Neural cell (in vitro differentiated cells): ENCODE data around the gene PAK4. TPM values are rescaled to one million over a fixed set of nuclear protein-coding genes. Genes with fewer than 3 reads are reported as not detected.

Experiments used
- H2AFZ ChIP-seq: fragments of 200-600, 300-800 bp; sonication (generic), shearing (Covaris generic); 2 replicates; pipeline ENCODE4 v1.6.0; 2014; ENCODE audit warnings: low read depth, mild to moderate bottlenecking, antibody characterized with exemption, low read length, moderate library complexity
- H3F3A ChIP-seq: fragments of 200-600 bp; shearing (Covaris generic); 2 replicates; pipeline ENCODE4 v1.6.1; 2016; ENCODE audit warnings: mild to moderate bottlenecking, moderate library complexity, mixed read lengths, antibody characterized with exemption, low read length; ENCODE audit not compliant: insufficient read depth, poor library complexity, severe bottlenecking
- H3K27ac ChIP-seq: fragments of 200-600, 300-800 bp; sonication (generic), shearing (Covaris generic); 2 replicates; pipeline ENCODE4 v1.5.1; 2014; ENCODE audit warnings: mild to moderate bottlenecking, low read length, moderate library complexity
- H3K27me3 ChIP-seq: fragments of 300-800, 200-600 bp; sonication (generic), shearing (Covaris generic); 2 replicates; pipeline ENCODE4 v1.6.0; 2014; ENCODE audit warnings: mild to moderate bottlenecking, low read depth, low read length, moderate library complexity; ENCODE audit not compliant: insufficient read depth
- H3K36me3 ChIP-seq: fragments of 300-800, 200-600 bp; sonication (generic), shearing (Covaris generic); 2 replicates; pipeline ENCODE4 v1.5.1; 2014; ENCODE audit warnings: mild to moderate bottlenecking, antibody characterized with exemption, low read length, moderate library complexity; ENCODE audit not compliant: insufficient read depth
- H3K4me2 ChIP-seq: fragments of 300-800, 200-600 bp; sonication (generic), shearing (Covaris generic); 2 replicates; pipeline ENCODE4 v1.6.0; 2014; ENCODE audit warnings: mild to moderate bottlenecking, low read length
- H3K4me3 ChIP-seq: fragments of 300-800, 200-600 bp; sonication (generic), shearing (Covaris generic); 2 replicates; pipeline ENCODE4 v1.5.1; 2014; ENCODE audit warnings: mild to moderate bottlenecking, low read length, moderate library complexity
- H3K79me2 ChIP-seq: fragments of 200-600 bp; shearing (Covaris generic); replicated peaks from 2 replicates; pipeline ENCODE4 v1.6.0; 2014; ENCODE audit warnings: mild to moderate bottlenecking, low read length, moderate library complexity; ENCODE audit not compliant: insufficient read depth
- H3K9ac ChIP-seq: fragments of 300-800, 200-600 bp; sonication (generic), shearing (Covaris generic); 2 replicates; pipeline ENCODE4 v1.6.1; 2016; ENCODE audit warnings: mild to moderate bottlenecking, low read length, mixed read lengths
- H3K9me2 ChIP-seq: fragments of 200-600 bp; shearing (Covaris generic); 2 replicates; pipeline ENCODE4 v1.6.1; 2016; ENCODE audit warnings: mild to moderate bottlenecking, low read length, mixed read lengths; ENCODE audit not compliant: insufficient read depth
- H3K9me3 ChIP-seq: fragments of 200-600, 300-800 bp; sonication (generic), shearing (Covaris generic); 2 replicates; pipeline ENCODE4 v1.6.1; 2016; ENCODE audit warnings: mild to moderate bottlenecking, mixed run types, low read length, moderate library complexity, mixed read lengths
- H4K20me1 ChIP-seq: fragments of 200-600 bp; shearing (Covaris generic); 2 replicates; pipeline ENCODE4 v1.6.1; 2016; ENCODE audit warnings: mild to moderate bottlenecking, mixed run types; ENCODE audit not compliant: insufficient read depth
- EP300 ChIP-seq: fragments of 450-650 bp; conservative IDR thresholded peaks from 2 replicates; pipeline ENCODE4 v1.6.1; 2014; ENCODE audit warnings: antibody characterized with exemption, mild to moderate bottlenecking, moderate library complexity; ENCODE audit not compliant: poor library complexity, severe bottlenecking
- EZH2 ChIP-seq: fragments of 200-600, 300-800 bp; shearing (Covaris generic), sonication (generic); IDR thresholded peaks from 2 replicates; pipeline ENCODE4 v1.6.1; 2014; ENCODE audit warnings: antibody characterized with exemption, low read length, borderline replicate concordance, mild to moderate bottlenecking; ENCODE audit not compliant: insufficient read depth, poor library complexity, severe bottlenecking
- MXI1 ChIP-seq: fragments of 450-650 bp; conservative IDR thresholded peaks from 2 replicates; pipeline ENCODE4 v1.6.1; 2014; ENCODE audit warnings: antibody characterized with exemption, mild to moderate bottlenecking; ENCODE audit not compliant: poor library complexity, severe bottlenecking
- POLR2AphosphoS5 ChIP-seq: IDR thresholded peaks from 2 replicates; pipeline ENCODE4 v1.6.1; 2012
- RAD21 ChIP-seq: fragments of 450-650 bp; conservative IDR thresholded peaks from 2 replicates; pipeline ENCODE4 v1.6.1; 2014; ENCODE audit warnings: antibody characterized with exemption, mild to moderate bottlenecking, moderate library complexity
- SMC3 ChIP-seq: fragments of 450-650 bp; conservative IDR thresholded peaks from 2 replicates; pipeline ENCODE4 v1.6.1; 2014; ENCODE audit warnings: antibody characterized with exemption, mild to moderate bottlenecking, moderate library complexity; ENCODE audit not compliant: poor library complexity
- TAF1 ChIP-seq: IDR thresholded peaks from 2 replicates; pipeline ENCODE4 v1.6.1; 2012; ENCODE audit warnings: low read depth
- polyA plus RNA-seq: library from polyadenylated mRNA; depleted of rRNA; stranded (reverse); fragments of >200 nt; gene quantifications from 2 replicates; pipeline ENCODE4 v1.2.3, GENCODE V29; 2014
- TF ChIP-seq, protein P1 (sequence below): IDR thresholded peaks from 2 replicates; pipeline ENCODE4 v1.6.1; 2012; ENCODE audit warnings: borderline replicate concordance
- TF ChIP-seq, protein P2 (sequence below): fragments of 450-650 bp; IDR thresholded peaks from 2 replicates; pipeline ENCODE4 v1.5.1; 2014; ENCODE audit warnings: antibody characterized with exemption, mild to moderate bottlenecking, moderate library complexity; ENCODE audit not compliant: poor library complexity, severe bottlenecking

Gene PAK4
- polyA plus RNA-seq, 1 donor from 2014 or later: 5.4 TPM

DNA sequence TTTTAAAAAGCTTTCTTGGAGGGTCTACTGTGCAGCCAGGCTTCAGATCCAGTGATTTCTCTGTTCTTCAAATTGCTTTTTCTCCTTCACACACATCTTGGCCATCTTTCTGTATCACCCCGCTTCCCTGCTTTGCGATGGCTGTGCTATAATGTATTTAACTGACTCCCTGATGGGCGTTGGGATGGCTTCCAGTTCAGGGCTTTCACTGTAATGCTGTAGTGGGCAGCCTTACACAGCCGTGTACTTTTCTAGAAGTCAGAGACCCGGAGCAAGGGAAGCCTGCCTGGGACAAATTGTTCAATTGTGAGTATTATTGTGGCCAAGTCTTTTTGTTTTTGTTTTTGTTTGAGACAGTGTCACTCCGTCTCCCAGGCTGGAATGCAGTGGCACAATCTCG is 19.4 kb upstream of the PAK4 start:
- H3K9ac ChIP-seq: no peak overlapping the region
- H3K4me2 ChIP-seq: no peak overlapping the region
- H3F3A ChIP-seq: no peaks in the 10 kb centered on the region
- H3K27ac ChIP-seq: no peak overlapping the region
- H3K27me3 ChIP-seq: no peaks in the 10 kb centered on the region
- H4K20me1 ChIP-seq: no peaks in the 10 kb centered on the region
- H3K79me2 ChIP-seq: no peaks in the 10 kb centered on the region
- no peaks in the 10 kb centered on the region for H3K36me3 ChIP-seq
- no peaks in the 10 kb centered on the region for H3K9me2 ChIP-seq
- H3K4me3 ChIP-seq: no peak overlapping the region
- TF ChIP-seq EP300 (no peak), EZH2 (no peak), TAF1 (no peak), SMC3 (no peak), POLR2AphosphoS5 (no peak), RAD21 (no peak), MXI1 (no peak)
- TF ChIP-seq, protein P1, sequence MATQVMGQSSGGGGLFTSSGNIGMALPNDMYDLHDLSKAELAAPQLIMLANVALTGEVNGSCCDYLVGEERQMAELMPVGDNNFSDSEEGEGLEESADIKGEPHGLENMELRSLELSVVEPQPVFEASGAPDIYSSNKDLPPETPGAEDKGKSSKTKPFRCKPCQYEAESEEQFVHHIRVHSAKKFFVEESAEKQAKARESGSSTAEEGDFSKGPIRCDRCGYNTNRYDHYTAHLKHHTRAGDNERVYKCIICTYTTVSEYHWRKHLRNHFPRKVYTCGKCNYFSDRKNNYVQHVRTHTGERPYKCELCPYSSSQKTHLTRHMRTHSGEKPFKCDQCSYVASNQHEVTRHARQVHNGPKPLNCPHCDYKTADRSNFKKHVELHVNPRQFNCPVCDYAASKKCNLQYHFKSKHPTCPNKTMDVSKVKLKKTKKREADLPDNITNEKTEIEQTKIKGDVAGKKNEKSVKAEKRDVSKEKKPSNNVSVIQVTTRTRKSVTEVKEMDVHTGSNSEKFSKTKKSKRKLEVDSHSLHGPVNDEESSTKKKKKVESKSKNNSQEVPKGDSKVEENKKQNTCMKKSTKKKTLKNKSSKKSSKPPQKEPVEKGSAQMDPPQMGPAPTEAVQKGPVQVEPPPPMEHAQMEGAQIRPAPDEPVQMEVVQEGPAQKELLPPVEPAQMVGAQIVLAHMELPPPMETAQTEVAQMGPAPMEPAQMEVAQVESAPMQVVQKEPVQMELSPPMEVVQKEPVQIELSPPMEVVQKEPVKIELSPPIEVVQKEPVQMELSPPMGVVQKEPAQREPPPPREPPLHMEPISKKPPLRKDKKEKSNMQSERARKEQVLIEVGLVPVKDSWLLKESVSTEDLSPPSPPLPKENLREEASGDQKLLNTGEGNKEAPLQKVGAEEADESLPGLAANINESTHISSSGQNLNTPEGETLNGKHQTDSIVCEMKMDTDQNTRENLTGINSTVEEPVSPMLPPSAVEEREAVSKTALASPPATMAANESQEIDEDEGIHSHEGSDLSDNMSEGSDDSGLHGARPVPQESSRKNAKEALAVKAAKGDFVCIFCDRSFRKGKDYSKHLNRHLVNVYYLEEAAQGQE: no peak
- TF ChIP-seq, protein P2, sequence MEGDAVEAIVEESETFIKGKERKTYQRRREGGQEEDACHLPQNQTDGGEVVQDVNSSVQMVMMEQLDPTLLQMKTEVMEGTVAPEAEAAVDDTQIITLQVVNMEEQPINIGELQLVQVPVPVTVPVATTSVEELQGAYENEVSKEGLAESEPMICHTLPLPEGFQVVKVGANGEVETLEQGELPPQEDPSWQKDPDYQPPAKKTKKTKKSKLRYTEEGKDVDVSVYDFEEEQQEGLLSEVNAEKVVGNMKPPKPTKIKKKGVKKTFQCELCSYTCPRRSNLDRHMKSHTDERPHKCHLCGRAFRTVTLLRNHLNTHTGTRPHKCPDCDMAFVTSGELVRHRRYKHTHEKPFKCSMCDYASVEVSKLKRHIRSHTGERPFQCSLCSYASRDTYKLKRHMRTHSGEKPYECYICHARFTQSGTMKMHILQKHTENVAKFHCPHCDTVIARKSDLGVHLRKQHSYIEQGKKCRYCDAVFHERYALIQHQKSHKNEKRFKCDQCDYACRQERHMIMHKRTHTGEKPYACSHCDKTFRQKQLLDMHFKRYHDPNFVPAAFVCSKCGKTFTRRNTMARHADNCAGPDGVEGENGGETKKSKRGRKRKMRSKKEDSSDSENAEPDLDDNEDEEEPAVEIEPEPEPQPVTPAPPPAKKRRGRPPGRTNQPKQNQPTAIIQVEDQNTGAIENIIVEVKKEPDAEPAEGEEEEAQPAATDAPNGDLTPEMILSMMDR: no peak
- H2AFZ ChIP-seq: no peak overlapping the region
- no peaks in the 10 kb centered on the region for H3K9me3 ChIP-seq

DNA sequence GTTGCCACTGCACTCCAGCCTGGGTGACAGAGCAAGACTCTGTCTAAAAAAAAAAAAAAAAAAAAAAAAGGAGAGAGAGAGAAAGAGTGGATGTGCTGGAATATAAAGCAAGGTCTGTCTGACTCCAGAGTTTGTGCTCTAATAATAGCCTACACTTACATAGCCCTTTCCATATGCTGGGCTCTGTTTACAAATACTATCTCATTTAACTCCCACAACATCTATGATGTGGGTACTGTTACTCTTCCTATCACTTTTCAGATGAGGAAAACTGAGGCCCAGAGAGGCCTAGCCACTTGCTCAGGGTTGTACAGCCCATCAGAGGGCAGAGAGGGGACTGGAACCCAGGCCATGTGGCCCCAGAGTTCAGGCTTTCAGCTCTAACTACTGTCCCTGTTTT is 15.9 kb upstream of the PAK4 start:
- Histone ChIP-seq H3K9me2 (no peaks in the 10 kb centered on the region), H3K9me3 (no peaks in the 10 kb centered on the region), H4K20me1 (no peaks in the 10 kb centered on the region), H3K36me3 (no peaks in the 10 kb centered on the region), H2AFZ (no peak overlapping the region), H3F3A (no peaks in the 10 kb centered on the region), H3K9ac (no peak overlapping the region), H3K27ac (no peak overlapping the region), H3K4me3 (no peak overlapping the region), H3K4me2 (no peak overlapping the region), H3K27me3 (no peaks in the 10 kb centered on the region), H3K79me2 (no peaks in the 10 kb centered on the region)
- TF ChIP-seq RAD21: no peak
- TF ChIP-seq, protein P2: no peak
